ENCODE measurements around the gene PAXX.
"Not testable (repeated sequence)": the region's sequence is repeated elsewhere in the genome, so short reads cannot be mapped to it uniquely, and the experiment has no call there.

DNA sequence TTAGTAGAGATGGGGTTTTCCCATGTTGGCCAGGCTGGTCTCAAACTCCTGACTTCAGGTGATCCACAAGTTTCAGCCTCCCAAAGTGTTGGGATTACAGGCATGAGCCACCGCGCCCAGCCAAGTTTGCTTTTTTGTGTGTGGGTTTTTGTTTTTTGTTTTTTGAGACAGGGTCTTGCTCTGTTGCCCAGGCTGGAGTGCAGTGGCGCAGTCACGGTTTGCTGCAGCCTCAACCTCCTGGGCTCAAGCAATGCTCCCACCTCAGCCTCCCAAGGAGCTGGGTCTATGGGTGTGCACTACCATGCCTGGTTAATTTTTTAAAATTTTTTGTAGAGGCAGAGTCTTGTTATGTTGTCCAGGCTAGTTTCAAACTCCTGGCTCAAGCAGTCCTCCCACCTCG, 41.3 kb downstream of the PAXX start:
- TF ChIP-seq, protein P1, sequence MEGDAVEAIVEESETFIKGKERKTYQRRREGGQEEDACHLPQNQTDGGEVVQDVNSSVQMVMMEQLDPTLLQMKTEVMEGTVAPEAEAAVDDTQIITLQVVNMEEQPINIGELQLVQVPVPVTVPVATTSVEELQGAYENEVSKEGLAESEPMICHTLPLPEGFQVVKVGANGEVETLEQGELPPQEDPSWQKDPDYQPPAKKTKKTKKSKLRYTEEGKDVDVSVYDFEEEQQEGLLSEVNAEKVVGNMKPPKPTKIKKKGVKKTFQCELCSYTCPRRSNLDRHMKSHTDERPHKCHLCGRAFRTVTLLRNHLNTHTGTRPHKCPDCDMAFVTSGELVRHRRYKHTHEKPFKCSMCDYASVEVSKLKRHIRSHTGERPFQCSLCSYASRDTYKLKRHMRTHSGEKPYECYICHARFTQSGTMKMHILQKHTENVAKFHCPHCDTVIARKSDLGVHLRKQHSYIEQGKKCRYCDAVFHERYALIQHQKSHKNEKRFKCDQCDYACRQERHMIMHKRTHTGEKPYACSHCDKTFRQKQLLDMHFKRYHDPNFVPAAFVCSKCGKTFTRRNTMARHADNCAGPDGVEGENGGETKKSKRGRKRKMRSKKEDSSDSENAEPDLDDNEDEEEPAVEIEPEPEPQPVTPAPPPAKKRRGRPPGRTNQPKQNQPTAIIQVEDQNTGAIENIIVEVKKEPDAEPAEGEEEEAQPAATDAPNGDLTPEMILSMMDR (IDR thresholded peaks at IDR 0.05), result not testable (repeated sequence)
- TF ChIP-seq POLR2A (IDR thresholded peaks at IDR 0.05), result not testable (repeated sequence)

All from body of pancreas (tissue), 4 donors.